Astrocyte (in vitro differentiated cells and primary cell): Measurements from ENCODE around the gene ZBTB17.

Experiments used
- EZH2 ChIP-seq: IDR thresholded peaks from 2 replicates; pipeline ENCODE4 v1.6.1; 2012; ENCODE audit warnings: mild to moderate bottlenecking, low read length, inconsistent platforms; ENCODE audit not compliant: insufficient read depth
- TF ChIP-seq, protein P1 (sequence below): IDR thresholded peaks from 2 replicates; pipeline ENCODE4 v1.5.1; 2011; ENCODE audit warnings: low read depth, mild to moderate bottlenecking, inconsistent platforms, low read length, moderate library complexity; ENCODE audit not compliant: insufficient read depth

DNA sequence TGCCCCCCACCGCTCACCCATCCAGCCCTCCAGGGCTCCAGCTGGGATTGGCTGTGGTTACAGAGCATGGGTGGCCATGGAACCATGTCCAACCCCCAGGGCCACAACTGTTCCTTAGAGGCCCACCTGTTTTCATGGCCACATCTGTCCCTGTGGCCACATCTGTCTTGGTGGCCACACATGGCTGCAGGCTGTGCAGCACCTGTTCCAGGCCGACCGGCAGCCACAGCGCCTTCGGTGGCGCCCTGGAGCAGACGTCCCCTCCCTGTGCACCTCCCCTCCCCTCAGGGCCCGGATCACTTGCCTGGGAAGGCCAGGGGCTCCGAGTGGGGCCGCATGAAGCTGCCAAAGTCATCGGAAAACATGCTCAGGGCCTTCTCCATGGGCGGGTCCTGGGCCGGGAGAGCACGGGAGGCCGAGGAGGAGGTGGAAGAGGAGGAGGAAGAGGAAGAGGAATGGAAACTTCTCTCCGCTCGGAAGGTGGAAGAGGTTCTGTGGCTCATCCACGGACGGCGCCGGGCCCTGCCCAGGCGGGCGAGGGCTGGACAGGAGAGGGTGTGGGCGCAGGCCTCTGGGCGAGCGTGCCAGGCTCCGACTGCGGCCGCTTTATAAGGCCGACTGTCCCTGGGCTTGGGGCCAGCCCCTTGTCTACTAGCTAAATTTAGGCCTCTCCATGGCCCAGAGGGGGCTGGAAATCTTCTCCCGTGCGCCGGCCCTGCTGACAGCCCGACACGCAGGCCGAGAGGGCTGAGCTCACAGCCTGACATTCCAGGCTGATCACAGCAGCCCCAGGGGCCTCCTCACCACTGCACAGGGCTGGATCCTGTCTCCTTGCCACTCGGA, 41.8 kb upstream of the ZBTB17 start, which contains the start of gene HSPB7:
- TF ChIP-seq, protein P1, sequence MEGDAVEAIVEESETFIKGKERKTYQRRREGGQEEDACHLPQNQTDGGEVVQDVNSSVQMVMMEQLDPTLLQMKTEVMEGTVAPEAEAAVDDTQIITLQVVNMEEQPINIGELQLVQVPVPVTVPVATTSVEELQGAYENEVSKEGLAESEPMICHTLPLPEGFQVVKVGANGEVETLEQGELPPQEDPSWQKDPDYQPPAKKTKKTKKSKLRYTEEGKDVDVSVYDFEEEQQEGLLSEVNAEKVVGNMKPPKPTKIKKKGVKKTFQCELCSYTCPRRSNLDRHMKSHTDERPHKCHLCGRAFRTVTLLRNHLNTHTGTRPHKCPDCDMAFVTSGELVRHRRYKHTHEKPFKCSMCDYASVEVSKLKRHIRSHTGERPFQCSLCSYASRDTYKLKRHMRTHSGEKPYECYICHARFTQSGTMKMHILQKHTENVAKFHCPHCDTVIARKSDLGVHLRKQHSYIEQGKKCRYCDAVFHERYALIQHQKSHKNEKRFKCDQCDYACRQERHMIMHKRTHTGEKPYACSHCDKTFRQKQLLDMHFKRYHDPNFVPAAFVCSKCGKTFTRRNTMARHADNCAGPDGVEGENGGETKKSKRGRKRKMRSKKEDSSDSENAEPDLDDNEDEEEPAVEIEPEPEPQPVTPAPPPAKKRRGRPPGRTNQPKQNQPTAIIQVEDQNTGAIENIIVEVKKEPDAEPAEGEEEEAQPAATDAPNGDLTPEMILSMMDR: no peak
- TF ChIP-seq EZH2: no peak
